Thymus (tissue), 11 donors: ENCODE data around the gene MASP2. TPM values are rescaled to one million over a fixed set of nuclear protein-coding genes. Genes with fewer than 3 reads are reported as not detected.
"Not testable (repeated sequence)": the region's sequence is repeated elsewhere in the genome, so short reads cannot be mapped to it uniquely, and the experiment has no call there.

Experiments
- DNase-seq, 9 donors: peaks; one replicate each; pipeline ENCODE4 v3.0.0-alpha.2; 2013; ENCODE audit warnings: low spot score in 9 of 9, low read depth in 6 of 9, missing footprints in 1 of 9
- H3K27ac ChIP-seq, 2 donors: one replicate each; pipeline ENCODE4 v1.5.1; 2013; ENCODE audit warnings: control low read depth in 1 of 2, low read depth in 1 of 2, low read length in 1 of 2, mild to moderate bottlenecking in 1 of 2, moderate library complexity in 1 of 2
- H3K27me3 ChIP-seq, 2 donors: one replicate each; pipeline ENCODE4 v1.5.1; 2013; ENCODE audit warnings: low read length in 1 of 2; ENCODE audit not compliant: control insufficient read depth in 2 of 2, insufficient read depth in 1 of 2
- H3K36me3 ChIP-seq, 2 donors: one replicate each; pipeline ENCODE4 v1.5.1; 2013; ENCODE audit warnings: low read length in 1 of 2, mild to moderate bottlenecking in 1 of 2, moderate library complexity in 1 of 2; ENCODE audit not compliant: control insufficient read depth in 2 of 2, insufficient read depth in 2 of 2
- H3K4me1 ChIP-seq, 2 donors: one replicate each; pipeline ENCODE4 v1.5.1; 2013; ENCODE audit warnings: low read length in 2 of 2; ENCODE audit not compliant: control insufficient read depth in 2 of 2, insufficient read depth in 2 of 2
- H3K4me3 ChIP-seq, 2 donors: one replicate each; pipeline ENCODE4 v1.5.1; 2013; ENCODE audit warnings: low read length in 2 of 2, control low read depth in 1 of 2, mild to moderate bottlenecking in 1 of 2
- H3K9me3 ChIP-seq, 2 donors: one replicate each; pipeline ENCODE4 v1.5.1; 2013; ENCODE audit warnings: low read length in 1 of 2, mild to moderate bottlenecking in 1 of 2; ENCODE audit not compliant: control insufficient read depth in 2 of 2, insufficient read depth in 1 of 2
- WGBS: extraction: QIAGEN DNeasy Blood & Tissue Kit; methylation state at CpG from one replicate; pipeline ENCODE4 v1.1.7; 2013; 5-methylcytosine and 5-hydroxymethylcytosine counted together
- polyA plus RNA-seq: library from polyadenylated mRNA; stranded (reverse); fragments of 200-250 nt; gene quantifications from one replicate; pipeline ENCODE4 v1.2.3, GENCODE V29; 2013
- total RNA-seq: library from RNA; stranded (reverse); fragments of 120-200 nt; gene quantifications from one replicate; pipeline ENCODE4 v1.2.4, GENCODE V29; 2013
- donor health status: healthy.

The MASP2 gene
- total and polyA plus RNA-seq, 2 donors: 0.05 TPM; not detected in 1

DNA sequence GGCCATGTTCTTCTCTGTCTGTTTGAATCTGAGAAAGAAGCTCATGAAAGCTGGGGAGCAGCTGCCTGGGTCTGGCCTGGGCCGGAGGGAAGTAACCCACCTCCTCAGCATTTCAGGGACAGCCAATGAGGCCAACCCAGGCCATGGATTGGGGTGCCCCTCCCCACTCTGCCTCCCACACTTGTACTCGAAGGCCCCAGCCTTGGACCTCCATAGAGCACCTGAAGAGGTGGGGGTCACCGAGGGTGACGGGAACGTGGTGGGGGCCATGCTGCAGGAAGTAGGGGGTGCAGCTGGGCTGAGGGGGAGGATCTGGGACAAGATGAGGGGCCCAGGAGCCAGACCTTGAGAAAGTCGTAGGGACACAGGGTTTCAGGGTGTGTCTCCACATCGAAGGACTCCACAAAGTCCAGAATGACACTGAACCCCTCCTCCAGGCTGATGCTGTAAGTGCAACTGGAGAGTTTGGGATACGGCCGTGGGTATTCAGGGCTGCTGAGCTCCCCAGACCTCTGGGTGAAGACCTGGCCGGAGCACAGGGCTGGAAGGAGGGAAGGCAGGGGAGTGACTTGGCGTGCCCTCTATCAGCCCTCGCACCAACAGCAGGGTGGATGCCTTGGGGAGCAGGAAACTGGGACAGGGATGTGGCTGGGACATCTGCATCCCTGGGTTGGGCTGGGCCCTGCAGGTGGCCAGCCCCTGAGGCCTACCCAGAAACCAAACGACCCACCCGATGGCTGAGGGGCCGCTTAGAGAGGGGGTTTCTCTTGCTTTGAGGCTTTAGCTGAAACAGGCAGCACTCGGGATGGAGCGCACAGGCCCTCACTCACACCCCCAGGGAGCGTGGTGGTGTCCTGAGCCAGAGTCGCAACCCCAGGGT, 3.8 kb downstream of the MASP2 start:
- 83% methylated on average over 19 of the region's 19 CpGs for WGBS
- DNase-seq: no peak
- Histone ChIP-seq H3K36me3 (no peaks in the 10 kb centered on the region), H3K27ac (no peak overlapping the region), H3K9me3 (peaks cover 0 to 1% of the 10 kb centered on the region in 2 donors), H3K4me1 (no peaks in the 10 kb centered on the region), H3K4me3 (no peak overlapping the region), H3K27me3 (no peaks in the 10 kb centered on the region)

DNA sequence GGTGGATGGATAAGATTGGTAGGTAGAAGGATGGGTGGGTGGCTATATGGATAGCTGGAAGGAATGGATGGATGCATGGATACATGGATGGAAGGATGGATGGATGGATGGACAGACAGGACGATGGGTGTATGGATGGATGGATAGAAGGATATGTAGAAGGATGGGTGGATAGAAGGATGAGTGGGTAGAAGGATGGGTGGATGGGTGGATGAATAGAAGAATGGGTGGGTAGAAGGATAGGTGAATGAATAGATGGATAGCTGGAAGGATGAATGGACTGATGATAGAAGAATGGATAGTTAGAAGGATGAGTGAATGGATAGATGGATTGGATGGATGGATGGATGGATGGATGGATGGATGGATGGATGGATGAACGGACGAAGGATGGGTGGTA, 5.0 kb downstream of the MASP2 start:
- Histone ChIP-seq H3K4me3 (no peak overlapping the region), H3K9me3 (peaks cover 0 to 1% of the 10 kb centered on the region in 2 donors), H3K36me3 (no peaks in the 10 kb centered on the region), H3K27me3 (no peaks in the 10 kb centered on the region), H3K27ac (no peak overlapping the region), H3K4me1 (peaks cover 0 to 4% of the 10 kb centered on the region in 2 donors)
- no peak for DNase-seq
- 89% methylated on average over 3 of the region's 3 CpGs for WGBS

DNA sequence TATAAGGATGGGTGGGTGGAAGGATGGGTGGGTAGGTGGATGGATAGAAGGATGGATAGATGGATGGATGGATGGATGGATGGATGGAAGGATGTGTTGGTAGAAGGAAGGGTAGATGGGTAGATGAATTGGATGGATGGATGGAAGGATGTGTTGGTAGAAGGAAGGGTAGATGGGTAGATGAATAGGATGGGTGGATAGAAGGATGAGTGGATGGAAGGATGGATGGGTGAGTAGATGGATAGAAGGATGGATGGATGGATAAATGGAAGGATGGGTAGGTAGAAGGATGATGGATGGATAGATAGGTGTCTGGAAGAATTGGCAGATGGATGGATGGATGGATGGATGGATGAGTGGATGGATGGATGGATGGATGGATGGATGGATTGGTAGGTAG, 6.0 kb downstream of the MASP2 start:
- H3K27me3 ChIP-seq: no peaks in the 10 kb centered on the region
- no peaks in the 10 kb centered on the region for H3K36me3 ChIP-seq
- peaks cover 0 to 4% of the 10 kb centered on the region in 2 donors for H3K4me1 ChIP-seq
- no peak overlapping the region for H3K4me3 ChIP-seq
- no peaks in the 10 kb centered on the region for H3K9me3 ChIP-seq
- no peak for DNase-seq
- no peak overlapping the region for H3K27ac ChIP-seq

DNA sequence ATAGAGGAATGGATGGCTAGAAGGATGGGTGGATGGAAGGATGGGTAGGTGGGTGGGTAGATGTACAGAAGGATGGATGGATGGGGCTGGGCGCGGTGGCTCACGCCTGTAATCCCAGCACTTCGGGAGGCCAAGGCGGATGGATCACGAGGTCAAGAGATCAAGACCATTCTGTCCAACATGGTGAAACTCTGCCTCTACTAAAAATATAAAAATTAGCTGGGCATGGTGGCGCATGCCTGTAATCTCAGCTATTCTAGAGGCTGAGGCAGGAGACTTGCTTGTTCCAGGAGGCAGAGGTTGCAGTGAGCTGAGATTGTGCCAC, 7.0 kb downstream of the MASP2 start:
- WGBS: 93% methylated on average over 7 of the region's 7 CpGs
- H3K4me3 ChIP-seq, H3K27ac ChIP-seq, H3K36me3 ChIP-seq, H3K27me3 ChIP-seq, H3K9me3 ChIP-seq, DNase-seq, H3K4me1 ChIP-seq: not testable (repeated sequence)

DNA sequence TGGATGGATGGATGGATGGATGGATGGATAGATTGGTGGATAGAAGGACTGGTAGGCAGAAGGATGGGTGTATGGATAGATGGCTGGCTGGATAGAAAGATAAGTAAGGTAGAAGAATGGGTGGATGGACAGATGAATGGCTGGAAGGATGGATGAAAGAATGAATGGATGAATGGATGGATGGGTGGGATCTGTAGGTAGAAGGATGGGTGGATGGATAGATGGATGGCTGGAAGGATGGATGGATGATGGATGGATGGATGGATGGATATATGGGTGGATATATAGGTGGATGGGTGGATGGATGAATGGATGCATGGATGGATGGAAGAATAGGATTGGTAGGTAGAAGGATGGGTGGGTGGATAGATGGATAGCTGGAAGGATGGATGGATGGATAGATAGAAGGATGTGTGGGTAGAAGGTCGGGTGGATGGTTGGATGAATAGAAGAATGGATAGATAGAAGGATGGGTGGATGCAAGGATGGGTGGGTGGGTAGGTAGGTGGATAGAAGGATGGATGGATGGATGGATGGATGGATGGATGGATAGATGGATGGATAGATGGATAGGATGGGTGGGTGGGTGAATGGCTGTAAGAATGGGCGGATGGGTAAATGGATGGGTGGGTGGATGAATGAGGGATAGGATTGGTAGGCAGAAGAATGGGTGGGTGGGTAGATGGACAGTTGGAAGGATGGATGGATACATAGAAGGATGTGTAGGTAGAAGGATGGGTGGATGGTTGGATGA, 7.5 kb downstream of the MASP2 start:
- Histone ChIP-seq H3K27ac (no peak overlapping the region), H3K4me1 (peaks cover 0 to 4% of the 10 kb centered on the region in 2 donors), H3K9me3 (no peaks in the 10 kb centered on the region), H3K36me3 (no peaks in the 10 kb centered on the region), H3K4me3 (no peak overlapping the region), H3K27me3 (no peaks in the 10 kb centered on the region)
- 85% methylated on average over 2 of the region's 2 CpGs for WGBS
- DNase-seq: no peak

- Histone ChIP-seq H3K9me3 (no peaks in the 10 kb centered on the region), H3K27ac (no peak overlapping the region), H3K36me3 (no peaks in the 10 kb centered on the region), H3K4me3 (no peak overlapping the region), H3K27me3 (no peaks in the 10 kb centered on the region), H3K4me1 (peaks cover 0 to 4% of the 10 kb centered on the region in 2 donors)
- peak; percentile 67 to 95 (median 86) for DNase-seq
- WGBS: 2% methylated on average over 8 of the region's 8 CpGs
These were observed 9.3 kb downstream of the MASP2 start for GRCh38 chr1:11037740-11038182.

DNA sequence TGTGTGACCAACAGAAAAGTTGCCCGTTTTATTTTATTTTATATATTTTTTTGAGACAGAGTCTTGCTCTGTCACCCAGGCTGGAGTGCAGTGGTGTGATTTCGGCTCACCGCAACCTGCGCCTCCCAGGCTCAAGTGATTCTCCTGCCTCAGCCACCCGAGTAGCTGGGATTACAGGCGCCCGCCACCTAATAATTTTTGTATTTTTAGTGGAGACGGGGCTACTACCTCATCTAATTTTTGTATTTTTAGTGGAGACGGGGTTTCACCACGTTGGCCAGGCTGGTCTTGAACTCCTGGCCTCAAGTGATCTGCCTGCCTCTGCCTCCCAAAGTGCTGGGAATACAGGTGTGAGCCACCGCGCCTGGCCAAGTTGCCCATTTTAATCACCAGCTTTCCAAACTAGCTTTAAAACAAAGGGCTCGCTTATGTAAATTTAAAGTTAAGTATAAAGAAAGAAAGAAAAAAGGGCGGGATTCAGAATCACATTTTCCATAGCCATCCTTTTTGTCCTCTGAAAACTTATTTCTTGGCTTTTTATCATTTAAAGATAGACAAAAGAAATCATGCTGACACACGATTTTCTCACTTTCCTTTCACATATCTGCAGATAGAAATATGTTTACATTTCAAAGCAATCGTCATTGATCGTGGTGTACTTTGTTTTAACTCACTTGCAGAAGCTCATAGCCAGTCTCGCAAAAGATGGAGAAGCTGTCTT, 9.9 kb downstream of the MASP2 start:
- H3K27ac ChIP-seq: not testable (repeated sequence)
- 63% methylated on average over 18 of the region's 18 CpGs for WGBS

GRCh38 chr1:11031624-11032262, 15.3 kb downstream of the MASP2 start:
- Histone ChIP-seq H3K4me3 (no peak overlapping the region), H3K27me3 (no peaks in the 10 kb centered on the region), H3K27ac (no peak overlapping the region), H3K9me3 (no peaks in the 10 kb centered on the region), H3K36me3 (peaks cover 12 to 17% of the 10 kb centered on the region in 2 donors), H3K4me1 (no peaks in the 10 kb centered on the region)
- no peak for DNase-seq
- 96% methylated on average over 10 of the region's 10 CpGs for WGBS

More for the DNA sequence above, 9.9 kb downstream of the MASP2 start:
- not testable (repeated sequence) for H3K36me3 ChIP-seq, H3K4me1 ChIP-seq, H3K4me3 ChIP-seq, H3K27me3 ChIP-seq, DNase-seq, H3K9me3 ChIP-seq
